ENCODE measurements around the gene HMG20A.
A peak's percentile ranks its signal among the peaks of the same experiment; 100 is the strongest.
"Not testable (repeated sequence)": the region's sequence is repeated elsewhere in the genome, so short reads cannot be mapped to it uniquely, and the experiment has no call there.

Gene HMG20A

DNA sequence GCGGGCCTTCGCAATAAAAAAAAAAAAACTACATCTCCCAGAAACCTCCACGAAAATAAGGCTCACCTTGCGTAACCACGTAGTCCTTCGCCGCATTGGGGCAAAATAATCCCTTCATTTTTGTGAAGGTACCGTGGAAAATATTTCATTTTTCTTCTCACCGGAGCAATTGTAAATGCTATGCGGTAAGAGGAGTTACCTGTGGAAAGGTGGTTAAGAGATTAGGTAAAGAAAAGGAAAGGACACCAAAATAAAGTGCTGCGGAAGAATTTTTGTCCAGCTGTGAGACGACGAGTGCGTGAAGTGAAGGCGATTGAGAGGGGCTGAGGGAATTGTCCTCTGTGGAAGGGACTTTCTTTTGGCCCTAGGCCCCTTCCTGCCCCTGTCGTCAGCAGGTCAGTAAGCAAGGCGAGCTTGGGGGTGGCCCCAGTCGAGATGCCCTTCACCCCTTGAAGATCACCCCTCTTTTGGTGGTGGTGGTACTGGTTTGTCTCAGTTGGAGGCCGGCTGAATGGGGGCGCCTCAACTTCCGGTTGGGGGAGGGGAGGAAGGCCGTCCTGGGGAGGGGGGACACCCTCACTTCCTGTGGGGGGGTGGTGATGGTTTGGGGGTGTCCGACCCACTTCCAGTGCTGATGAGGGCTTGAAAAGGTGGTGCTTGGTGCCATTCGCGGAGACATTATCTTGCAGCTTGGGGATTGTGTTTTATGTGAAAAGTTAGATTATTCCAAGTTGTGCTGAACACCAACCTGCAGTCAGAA lies at the start of gene HMG20A:
TSS of gene HMG20A (plus strand) at position 279 of the 760 bp plus-strand sequence. CDS start 37,520 bp downstream, outside the sequence.
- peak in 51 of 56 donors; percentile 9 to 79 (median 49) for DNase-seq

DNA sequence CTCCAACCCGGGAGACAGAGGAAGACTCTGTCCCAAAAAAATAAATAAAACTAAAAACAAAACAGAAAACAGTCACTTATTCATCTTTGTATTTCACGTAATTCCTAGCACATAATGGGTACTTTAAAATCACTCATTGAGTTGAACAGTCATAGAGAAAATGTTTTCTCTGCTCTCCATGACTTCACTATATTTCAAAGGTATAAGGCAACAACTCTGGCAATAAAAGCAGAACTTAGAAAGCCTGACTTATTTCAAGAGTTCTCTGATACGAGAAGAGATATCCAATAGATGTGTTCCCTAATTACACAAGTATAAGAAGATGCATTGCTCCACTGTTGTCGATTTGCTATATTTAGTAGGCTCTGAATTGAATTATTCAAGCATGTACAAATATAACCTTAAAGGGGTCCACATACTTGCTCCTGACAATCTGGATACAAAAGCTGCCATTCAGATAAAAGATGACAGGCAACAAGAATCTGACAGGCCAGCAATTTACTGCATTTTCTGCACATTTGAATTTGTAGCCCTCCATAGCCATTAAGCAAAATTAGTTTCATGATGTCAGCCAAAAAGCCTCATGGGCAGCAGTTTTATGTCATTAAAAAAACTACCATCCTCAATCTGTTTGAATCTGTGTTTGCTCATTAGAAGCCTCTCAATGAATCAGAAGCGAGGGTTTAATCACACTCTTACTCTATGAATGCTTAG lies 48.7 kb upstream of the HMG20A start:
- no peak for DNase-seq

DNA sequence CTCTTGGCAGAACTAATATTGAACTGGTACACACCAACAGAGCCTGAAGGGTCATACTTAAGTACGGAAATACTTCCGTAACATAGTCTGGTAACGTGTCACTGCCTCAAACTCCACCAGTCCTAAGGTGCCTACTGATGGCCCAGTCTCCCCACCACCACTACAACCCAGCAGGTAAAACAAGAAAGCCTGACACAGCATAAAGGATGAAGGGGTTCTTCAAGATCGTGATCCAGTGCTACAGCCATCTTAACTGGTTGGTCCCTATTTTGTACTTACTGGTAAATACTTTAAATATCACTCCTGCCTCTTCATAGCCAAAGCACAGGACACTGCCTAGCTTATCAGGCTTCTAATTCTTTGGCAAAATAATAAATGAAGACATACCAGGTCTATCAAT lies 47.2 kb upstream of the HMG20A start:
- DNase-seq = no peak

DNA sequence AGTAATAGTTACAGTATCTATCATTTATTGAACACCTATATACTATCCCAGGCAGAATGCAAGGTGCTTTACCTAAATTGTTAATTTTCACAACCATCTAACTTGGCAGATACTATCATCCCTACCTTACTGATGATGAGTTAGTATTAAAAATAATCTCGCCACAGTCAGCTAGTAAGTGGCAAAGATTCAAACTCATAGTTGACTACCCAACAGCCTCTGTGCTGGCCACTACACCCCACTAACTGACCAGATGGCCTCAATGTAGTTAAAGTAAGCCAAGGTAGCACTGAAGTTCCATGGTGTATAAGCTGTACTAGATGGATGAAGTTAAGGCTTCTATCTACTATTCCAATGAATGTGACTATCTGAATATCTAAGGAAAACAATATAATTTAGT lies 45.6 kb upstream of the HMG20A start:
- no peak for DNase-seq

DNA sequence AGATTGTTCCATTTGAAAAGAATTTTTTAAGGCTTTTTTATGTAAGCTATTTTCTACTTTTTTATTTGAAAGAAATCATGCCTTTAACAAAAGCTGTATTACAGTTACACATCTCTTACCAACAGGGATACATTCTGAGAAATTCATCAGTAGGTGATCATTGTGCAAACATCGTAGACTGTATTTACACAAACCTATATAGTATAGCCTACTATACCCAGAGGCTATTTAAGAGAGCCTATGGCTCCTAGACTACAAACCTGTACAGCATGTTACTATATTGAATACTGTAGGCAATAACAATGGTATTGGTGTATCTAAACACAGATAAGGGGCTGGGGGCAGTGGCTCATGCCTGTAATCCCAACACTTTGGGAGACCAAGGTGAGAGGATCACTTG lies 43.9 kb upstream of the HMG20A start:
- no peak for DNase-seq

DNA sequence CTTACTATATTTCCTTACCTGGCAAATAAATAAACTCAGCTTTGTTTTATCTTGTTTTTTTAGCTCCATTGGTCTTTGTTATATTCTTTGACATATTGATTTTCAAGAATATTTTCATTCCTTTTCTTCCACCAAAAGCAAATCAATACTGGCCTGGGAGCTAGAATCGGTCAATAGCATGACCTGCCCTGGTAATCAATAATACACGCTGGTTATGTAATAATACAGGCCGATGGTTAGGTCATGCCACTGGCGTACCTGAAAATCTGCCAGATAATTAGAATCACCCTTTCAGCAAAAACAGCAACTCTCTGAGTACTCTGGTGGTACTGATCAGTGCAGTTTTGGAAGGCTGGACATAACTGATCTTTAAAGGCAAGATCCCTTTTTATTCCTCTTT lies 40.7 kb upstream of the HMG20A start:
- DNase-seq = no peak

DNA sequence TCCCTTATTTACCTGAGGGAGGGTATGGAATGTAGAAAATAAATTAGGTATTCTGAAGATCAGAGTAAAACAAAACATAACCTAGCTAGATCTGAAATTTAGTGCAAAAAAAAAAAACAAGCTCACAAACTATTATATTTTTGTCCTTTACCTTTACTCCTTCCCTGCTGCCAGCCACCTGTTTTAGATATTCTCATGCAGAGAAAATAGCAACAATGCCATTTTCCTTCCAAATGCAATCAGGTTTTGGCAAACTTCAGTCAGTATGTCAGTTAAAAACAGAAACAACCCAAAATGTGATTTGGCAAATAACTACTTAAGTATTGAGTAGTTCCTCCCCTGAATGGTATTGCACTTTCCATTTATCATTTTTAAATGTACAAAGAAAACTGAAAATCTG lies 36.6 kb upstream of the HMG20A start:
- DNase-seq = no peak

DNA sequence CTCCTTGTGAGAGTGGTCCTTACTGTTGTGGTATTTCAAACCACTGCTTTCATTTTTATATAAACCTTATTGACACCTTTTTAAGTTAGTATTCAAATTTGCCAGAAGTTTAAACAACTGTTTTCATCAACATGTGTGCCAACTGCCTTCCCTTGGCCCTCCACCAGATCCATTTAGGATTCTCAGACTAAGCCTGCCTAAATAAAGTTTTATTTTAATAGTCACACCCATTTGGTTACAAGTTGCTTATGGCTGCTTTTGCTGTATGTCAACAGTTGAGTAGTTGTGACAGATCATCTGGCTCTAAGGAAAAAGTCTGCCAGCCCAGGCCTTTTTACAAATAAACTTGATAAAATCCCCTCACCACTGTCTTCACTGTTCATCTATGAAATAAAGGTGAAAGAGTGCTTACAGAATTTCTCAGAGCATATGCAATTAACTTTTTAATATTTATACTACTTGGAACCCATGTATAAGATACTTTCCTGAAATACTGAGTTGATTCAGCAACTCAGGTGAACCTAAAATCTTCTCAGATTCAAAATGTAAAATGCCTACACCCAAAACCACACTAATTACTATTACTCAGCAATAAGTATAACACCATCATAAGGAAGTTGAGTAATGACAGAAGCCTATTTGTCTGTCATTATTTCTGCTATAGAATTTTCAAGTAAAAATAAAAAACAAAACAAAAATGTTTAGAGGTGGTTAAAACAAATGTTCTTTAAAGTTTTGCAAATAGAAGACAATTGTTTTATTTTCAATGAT lies 35.9 kb upstream of the HMG20A start:
- no peak for DNase-seq

DNA sequence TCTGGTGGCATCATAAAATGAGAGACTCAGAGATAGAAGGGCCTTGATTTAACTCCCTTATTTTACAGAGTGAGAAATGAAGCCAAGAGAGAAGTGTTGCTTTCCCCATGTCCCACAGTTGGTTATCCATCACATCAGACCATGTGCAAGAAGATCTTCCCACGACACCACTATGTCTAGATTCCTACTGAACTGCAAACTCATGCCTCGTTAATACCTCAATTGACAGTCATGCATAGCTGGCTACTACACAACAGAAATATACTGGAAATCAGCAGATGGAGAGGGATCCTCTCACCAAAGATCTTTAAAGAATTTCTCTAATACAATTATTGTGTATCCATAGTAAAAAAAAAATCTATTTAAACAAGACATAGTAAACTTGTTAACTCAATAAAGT lies 34.1 kb upstream of the HMG20A start:
- DNase-seq = no peak

DNA sequence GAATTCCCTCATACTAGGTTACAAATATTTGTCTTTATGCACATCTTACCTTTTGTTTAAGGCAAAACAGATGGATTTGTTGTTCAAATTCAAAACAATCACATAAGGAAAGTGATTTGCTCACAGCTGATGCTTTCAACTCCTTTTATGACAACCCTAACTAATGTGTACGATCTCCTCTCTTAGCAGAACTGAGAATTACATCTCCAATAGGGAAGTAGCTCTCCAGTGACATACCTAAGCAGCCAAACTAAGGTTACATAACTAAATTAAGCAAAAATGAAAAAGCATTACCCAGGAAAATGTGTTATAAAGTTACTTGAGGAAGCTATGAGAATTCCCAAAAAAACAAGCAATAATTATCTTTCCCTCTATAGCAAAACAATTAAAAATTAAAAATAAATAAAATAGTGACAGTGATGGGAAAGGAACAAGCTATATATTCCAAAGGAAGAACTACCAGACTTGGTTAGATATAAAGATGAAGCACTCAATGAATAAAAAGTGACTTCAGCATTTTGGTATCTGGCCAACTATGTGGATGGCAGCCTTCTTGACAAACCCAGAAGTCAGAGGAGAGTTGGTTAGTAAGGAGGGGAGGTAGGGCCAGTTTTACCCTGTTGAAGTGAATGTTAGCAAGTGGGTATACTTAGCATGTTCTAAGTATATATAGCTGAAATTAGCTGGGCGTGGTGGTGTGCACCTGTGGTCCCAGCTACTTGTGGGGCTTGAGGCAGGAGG lies 33.2 kb upstream of the HMG20A start:
- no peak for DNase-seq

DNA sequence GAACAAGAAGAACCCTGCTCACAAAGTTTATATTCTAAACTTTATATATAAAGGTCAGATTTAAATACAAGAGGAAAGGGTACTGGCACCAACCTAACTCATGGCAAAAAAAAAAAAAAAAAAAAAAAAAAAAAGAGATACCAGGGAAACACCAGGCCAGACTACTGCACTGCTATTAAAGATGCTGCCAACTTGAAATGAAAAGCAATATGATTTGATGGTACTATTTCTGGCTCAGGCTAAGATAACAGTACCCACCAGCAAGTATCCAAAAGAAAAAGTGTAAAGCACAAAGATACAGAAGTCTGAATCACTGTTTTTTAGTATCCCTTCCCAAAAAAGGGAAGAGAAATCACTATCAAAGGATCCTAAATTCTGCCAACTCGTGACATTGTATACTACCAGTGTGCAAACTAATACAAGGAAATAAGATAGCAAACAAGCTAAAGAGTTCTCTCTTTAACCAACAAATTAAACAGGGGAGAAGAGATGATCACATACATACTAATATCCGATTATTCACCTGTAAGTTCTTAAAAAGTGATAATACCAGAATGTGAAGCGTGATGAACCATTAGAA lies 29.2 kb upstream of the HMG20A start:
- DNase-seq = no peak

DNA sequence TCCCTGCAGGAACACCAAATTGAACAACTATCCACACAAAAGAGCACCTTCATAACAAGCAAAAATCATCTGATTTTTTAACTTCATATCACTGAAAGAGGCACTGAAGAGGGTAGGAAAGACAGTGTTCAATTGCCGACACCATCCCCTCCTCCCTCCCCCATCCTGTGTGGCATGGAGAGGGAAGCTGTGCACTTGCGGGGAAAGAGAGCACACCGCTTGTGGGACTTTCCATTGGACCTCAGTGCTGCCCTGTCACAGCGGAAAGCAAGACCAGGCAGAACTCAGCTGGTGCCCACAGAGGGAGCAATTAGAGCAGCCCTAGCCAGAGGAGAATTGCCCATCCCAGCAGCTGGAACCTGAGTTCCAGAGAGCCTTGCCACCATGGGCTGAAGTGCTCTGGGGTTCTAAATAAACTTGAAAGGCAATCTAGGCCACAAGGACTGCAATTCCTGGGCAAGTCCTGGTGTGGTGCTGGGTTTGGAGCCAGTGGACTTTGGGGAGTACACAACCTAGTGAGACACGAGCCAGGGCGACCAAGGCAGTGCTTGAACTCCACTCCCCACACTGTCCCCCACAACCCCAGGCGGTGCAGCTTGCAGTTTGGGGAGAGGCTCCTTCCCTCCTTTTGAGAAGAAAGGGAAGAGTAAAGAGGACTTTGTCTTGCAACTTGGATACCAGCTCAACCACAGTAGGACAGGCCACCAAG lies 27.8 kb upstream of the HMG20A start:
- DNase-seq = no peak

DNA sequence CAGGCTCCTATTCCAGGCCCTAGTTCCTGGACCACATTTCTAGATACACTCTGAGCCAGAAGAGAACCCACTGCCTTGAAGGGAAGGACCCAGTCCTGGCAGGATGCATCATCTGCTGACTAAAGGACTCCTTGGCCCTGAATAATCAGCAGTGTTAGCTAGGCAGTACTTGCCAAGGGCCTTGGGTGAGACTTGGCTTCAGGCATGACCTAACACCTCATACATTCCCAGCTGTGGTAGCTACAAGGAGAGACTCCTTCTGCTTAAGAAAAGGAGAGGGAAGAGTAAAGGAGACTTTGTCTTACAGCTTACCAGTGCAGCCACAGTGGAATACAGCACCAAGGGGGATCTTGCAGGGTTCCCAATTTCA lies 27.2 kb upstream of the HMG20A start:
- no peak for DNase-seq

DNA sequence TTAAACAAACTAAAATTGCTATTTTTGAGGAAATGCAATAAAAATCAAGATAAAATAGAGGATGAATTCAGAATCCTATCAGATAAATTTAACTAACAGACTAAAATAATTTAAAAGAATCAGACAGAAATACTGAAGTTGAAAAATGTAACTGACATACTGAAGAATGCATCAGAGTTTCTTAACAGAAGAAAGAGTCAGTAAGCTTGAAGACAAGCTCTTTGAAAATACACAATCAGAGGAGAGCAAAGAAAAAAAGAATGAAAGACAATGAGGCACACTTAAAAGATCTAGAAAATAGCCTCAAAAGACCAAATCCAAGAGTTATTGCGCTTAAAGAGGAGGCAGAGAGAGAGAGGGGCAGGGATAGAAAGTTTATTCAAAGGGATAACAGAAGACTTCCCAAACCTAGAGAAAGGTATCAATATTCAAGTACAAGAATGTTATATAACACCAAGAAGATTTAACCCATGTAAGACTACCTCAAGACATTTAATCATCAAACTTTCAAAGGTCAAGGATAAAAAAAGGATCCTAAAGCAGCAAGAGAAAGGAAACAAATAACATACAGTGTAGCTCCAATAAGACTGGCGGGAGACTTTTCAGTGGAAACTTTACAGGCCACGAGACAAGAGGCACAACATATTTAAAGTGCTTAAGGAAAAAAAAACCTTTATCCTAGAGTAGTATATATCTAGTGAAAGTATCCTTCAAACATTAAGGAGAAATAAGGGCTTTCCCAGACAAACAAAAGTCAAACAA lies 25.5 kb upstream of the HMG20A start:
- no peak for DNase-seq

DNA sequence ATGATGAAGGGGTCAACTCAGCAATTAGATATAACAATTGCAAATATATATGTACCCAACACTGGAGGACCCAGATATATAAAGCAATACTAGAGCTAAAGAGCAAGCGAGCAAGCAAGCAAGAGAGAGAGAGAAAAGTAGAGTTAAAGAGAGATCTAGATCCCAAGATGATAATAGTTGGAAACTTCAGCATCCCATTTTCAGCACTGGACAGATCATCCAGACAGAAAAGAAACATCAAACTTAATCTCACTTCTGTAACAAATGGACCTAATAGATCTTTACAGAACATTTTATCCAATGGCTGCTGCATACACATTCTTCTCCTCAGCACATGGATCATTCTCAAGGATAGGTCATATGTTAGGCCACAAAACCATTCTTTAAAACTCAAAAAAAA lies 24.0 kb upstream of the HMG20A start:
- DNase-seq = no peak

DNA sequence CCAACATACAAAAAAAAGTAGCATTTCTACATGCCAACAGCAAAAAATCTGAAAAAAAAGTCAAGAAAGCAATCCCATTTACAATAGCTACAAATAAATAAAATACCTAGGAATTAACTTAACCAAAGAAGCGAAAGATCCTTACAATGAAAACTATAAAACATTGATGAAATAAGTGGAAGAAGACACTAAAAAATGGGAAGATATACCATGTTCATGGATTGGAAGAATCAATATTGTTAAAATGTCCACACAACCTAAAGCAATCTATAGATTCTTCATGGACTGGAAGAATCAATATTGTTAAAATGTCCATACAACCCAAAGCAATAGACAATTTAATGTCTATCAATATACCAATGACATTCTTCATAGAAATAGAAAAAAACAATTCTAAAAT lies 21.8 kb upstream of the HMG20A start:
- DNase-seq = no peak

DNA sequence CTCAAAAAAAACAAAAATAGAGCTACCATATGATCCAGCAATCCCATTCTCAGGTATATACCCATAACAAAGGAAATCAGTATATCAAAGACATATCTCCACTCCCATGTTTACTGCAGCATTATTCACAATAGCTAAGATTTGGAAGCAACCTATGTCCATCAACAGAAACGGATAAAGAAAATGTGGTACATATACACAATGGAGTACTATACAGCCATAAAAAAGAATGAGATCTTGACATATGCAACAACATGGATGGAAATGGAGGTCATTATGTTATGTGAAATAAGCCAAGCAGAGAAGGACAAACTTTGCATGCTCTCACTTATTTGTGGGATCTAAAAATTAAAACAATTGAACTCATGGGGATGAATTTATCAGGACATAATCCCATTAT lies 20.4 kb upstream of the HMG20A start:
- DNase-seq = no peak

DNA sequence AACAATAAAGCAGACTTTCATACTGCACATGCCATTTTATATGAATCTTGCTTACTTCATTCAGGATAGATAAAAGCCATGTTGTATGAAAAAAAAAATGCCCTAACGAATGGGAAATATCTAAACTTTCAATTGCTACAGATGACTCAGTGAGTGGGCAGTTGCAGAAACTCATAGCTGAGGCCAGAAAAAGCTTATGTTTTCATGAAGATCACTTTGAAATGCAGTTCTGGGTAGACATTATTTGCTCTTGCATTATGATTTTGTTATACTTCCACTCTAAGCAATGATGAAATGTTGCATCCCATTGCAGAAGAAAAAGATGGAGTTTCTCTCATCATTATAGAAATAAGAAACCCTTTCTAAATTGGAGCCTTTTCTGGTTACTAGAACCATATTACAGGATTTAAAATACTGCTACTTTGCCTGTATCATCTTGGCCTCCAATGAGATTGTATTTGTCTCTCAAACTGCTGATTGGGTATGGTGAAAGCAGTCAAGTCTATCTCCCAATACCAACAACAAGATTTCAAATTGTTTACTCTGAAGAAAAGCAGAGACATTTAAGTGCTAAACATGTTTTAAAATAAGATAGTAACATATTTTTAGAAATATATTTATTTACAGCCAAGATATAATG lies 17.8 kb upstream of the HMG20A start:
- peak in 2 of 56 donors; percentile 0 to 9 for DNase-seq

DNA sequence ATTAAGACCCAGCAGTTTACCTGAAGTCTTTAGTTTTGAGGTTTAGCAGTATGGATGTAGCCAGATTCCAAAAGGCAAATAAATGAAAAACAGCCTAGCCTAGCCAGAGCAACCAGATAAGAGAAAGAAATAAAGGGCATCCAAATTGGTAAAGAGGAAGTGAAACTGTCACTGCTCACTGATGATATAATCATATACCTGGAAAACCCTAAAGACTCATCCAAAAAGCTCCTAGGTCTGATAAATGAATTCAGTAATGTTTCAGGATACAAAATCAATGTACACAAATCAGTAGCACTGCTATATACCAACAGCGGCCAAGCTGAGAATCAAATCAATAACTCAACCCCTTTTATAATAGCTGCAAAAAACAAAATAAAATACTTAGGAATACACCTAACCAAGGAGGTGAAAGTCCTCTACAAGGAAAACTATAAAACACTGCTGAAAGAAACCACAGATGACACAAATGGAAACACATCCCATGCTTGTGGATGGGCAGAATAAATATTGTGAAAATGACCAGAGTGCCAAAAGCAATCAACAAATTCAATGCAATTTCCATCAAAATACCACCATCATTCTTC lies 14.4 kb upstream of the HMG20A start:
- DNase-seq = not testable (repeated sequence)

Measured in amygdala (tissue), 56 donors.